Astrocyte of the spinal cord (primary cell): Measurements from ENCODE around the gene SMAD5.

ENCODE experiments used
- DNase-seq: peaks from one replicate; pipeline ENCODE4 v3.0.0; 2011; ENCODE audit warnings: low read depth, low spot score
- H3K4me3 ChIP-seq: 2 replicates; pipeline ENCODE4 v1.5.1; 2011; ENCODE audit warnings: low read depth, mild to moderate bottlenecking, low read length, moderate library complexity
- CTCF ChIP-seq: IDR thresholded peaks from 2 replicates; pipeline ENCODE4 v1.5.1; 2012; ENCODE audit warnings: low read depth, mild to moderate bottlenecking, low read length, inconsistent platforms
- in situ Hi-C: cut with HindIII; loops from 2 replicates; pipeline ENCODE4 v1.10.0; 2017; ENCODE audit warnings: low sequenced_read_pairs

The SMAD5 gene

GRCh38 chr5:136228136-136228757 lies 95.6 kb downstream of the SMAD5 start:
- TF ChIP-seq CTCF = no peak
- no peak overlapping the region for H3K4me3 ChIP-seq
- DNase-seq = no peak
- in situ Hi-C loops = no loop called here

GRCh38 chr5:136230176-136230575 lies 97.5 kb downstream of the SMAD5 start:
- no peak for DNase-seq
- no peak overlapping the region for H3K4me3 ChIP-seq
- in situ Hi-C loops = no loop called here
- no peak for TF ChIP-seq CTCF

- in situ Hi-C loops = no loop called here
- no peak for TF ChIP-seq CTCF
- DNase-seq = no peak
- H3K4me3 ChIP-seq = no peak overlapping the region
Observed at GRCh38 chr5:136232316-136232715, 99.7 kb downstream of the SMAD5 start.
